Subcutaneous adipose tissue (tissue), 4 donors: ENCODE measurements around the gene EDEM3. TPM values are rescaled to one million over a fixed set of nuclear protein-coding genes. Genes with fewer than 3 reads are reported as not detected.

Source experiments
- CTCF ChIP-seq: fragments of 450-650 bp; IDR thresholded peaks from one replicate; pipeline ENCODE4 v1.5.1; 2016; ENCODE audit warnings: low read depth, mild to moderate bottlenecking, control low read depth, antibody characterized with exemption, moderate library complexity
- total RNA-seq, 4 donors: library from RNA; depleted of rRNA; stranded (reverse); fragments of >200 nt; gene quantifications; one replicate each; pipeline ENCODE4 v1.1.0, GENCODE V29; 2016

The EDEM3 gene
- total RNA-seq, 4 donors from 2014 or later, result 29.6 to 66.4 (median 44.9) TPM

GRCh38 chr1:184767591-184767990 is 12.9 kb upstream of the EDEM3 start:
- no peak for TF ChIP-seq CTCF

GRCh38 chr1:184764483-184764882 is 9.8 kb upstream of the EDEM3 start:
- no peak for TF ChIP-seq CTCF

DNA sequence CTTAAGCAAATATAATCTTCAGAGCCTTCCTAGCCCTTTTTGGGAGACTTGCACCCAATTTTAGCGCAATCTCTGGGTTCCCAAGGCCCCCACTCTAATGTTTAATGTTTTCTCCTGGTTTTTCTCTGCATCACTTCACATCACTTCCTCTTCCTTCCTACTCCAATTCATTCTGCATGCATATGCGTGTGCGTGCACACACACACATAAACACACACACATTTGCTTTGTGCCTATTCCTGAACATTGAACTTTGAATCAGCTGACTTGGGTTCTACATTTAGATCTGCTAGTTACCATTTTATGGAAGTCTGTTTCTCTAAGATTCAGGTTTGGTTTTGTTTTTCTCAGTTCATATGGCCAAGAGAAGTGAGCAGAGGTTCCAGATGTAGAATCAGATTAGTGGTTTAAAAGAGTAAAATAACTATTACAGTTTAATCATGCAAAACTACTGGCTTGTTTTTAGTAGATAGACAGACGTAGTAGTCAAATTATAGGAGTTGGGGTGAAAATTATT is 7.4 kb upstream of the EDEM3 start:
- TF ChIP-seq CTCF, result no peak

- TF ChIP-seq CTCF, result no peak
Measured at GRCh38 chr1:184759651-184760050, 5.0 kb upstream of the EDEM3 start.

GRCh38 chr1:184759112-184759511 is 4.5 kb upstream of the EDEM3 start:
- TF ChIP-seq CTCF, result no peak

DNA sequence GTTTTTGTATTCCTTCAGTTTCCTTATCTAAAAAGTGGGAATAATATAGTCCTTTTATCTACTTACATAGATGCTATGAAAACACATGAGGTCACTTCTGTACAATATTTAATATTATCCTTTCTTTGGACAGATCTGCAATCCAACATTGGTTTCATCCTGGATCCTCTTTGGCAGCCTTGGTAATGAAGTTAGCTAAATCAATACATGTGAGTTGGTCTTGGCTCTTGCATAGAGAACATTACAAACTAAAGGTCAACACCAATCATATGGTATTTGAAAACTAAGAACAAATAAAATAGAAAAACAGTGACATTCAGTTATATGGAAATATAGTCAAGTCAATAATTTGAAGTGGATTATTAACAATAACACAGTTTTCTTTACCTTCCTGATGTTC is 3.2 kb upstream of the EDEM3 start:
- no peak for TF ChIP-seq CTCF

GRCh38 chr1:184757406-184757805 is 2.7 kb upstream of the EDEM3 start:
- TF ChIP-seq CTCF, result no peak
